Peyer's patch (tissue), 4 donors: ENCODE measurements around the gene CREBBP. TPM values are rescaled to one million over a fixed set of nuclear protein-coding genes. Genes with fewer than 3 reads are reported as not detected.

Experiments
- DNase-seq, 3 donors: peaks; one replicate each; pipeline ENCODE4 v3.0.0-alpha.2; 2017 to 2019
- H3K27ac ChIP-seq, 4 donors: fragments of 200-600 bp; sonication (generic); one replicate each; pipeline ENCODE4 v1.5.1; 2016 to 2019
- H3K27me3 ChIP-seq, 2 donors: fragments of 200-600 bp; sonication (generic); one replicate each; pipeline ENCODE4 v1.5.1; 2019
- H3K36me3 ChIP-seq, 3 donors: fragments of 200-600 bp; sonication (generic); one replicate each; pipeline ENCODE4 v1.5.1; 2016 to 2019
- H3K4me1 ChIP-seq, 4 donors: fragments of 200-600 bp; sonication (generic); one replicate each; pipeline ENCODE4 v1.5.1; 2016 to 2019
- H3K4me3 ChIP-seq, 4 donors: fragments of 200-600 bp; sonication (generic); 1 replicate in 3 of 4; 2 replicates in 1 of 4; pipeline ENCODE4 v1.5.1; 2016 to 2019; ENCODE audit warnings: mild to moderate bottlenecking in 1 of 4
- H3K9me3 ChIP-seq, 4 donors: fragments of 200-600 bp; sonication (generic); one replicate each; pipeline ENCODE4 v1.5.1; 2016 to 2019; ENCODE audit warnings: mild to moderate bottlenecking in 1 of 4
- POLR2A ChIP-seq, 2 donors: fragments of 450-650 bp; IDR thresholded peaks; one replicate each; pipeline ENCODE4 v1.5.1; 2017; ENCODE audit warnings: antibody characterized with exemption in 2 of 2, mild to moderate bottlenecking in 2 of 2, moderate library complexity in 2 of 2
- total RNA-seq, 4 donors: library from RNA; depleted of rRNA; stranded (reverse); fragments of >200 nt; gene quantifications; one replicate each; pipeline ENCODE4 v1.1.0, GENCODE V29; 2016
- TF ChIP-seq, protein P1 (sequence below), 6 experiments: fragments of 450-650 bp in 4 of 6; fragments of 200-600 bp in 2 of 6; sonication (generic) in 1 of 6; IDR thresholded peaks; one replicate each; pipeline ENCODE4 v1.5.1; 2017 to 2019; ENCODE audit warnings: antibody characterized with exemption in 6 of 6, mild to moderate bottlenecking in 3 of 6, moderate library complexity in 1 of 6

CREBBP gene
- total RNA-seq, 4 donors from 2014 or later: 84.2 to 238 (median 140) TPM

- H3K9me3 ChIP-seq: no peaks in the 10 kb centered on the region
- peaks cover 0 to 8% (median 0%) of the 10 kb centered on the region in 3 donors for H3K36me3 ChIP-seq
- peaks cover 0 to 9% (median 3%) of the 10 kb centered on the region in 4 donors for H3K4me1 ChIP-seq
- H3K27me3 ChIP-seq: no peaks in the 10 kb centered on the region
- no peak overlapping the region for H3K27ac ChIP-seq
- H3K4me3 ChIP-seq: no peak overlapping the region
- no peak for DNase-seq
- TF ChIP-seq, protein P1, sequence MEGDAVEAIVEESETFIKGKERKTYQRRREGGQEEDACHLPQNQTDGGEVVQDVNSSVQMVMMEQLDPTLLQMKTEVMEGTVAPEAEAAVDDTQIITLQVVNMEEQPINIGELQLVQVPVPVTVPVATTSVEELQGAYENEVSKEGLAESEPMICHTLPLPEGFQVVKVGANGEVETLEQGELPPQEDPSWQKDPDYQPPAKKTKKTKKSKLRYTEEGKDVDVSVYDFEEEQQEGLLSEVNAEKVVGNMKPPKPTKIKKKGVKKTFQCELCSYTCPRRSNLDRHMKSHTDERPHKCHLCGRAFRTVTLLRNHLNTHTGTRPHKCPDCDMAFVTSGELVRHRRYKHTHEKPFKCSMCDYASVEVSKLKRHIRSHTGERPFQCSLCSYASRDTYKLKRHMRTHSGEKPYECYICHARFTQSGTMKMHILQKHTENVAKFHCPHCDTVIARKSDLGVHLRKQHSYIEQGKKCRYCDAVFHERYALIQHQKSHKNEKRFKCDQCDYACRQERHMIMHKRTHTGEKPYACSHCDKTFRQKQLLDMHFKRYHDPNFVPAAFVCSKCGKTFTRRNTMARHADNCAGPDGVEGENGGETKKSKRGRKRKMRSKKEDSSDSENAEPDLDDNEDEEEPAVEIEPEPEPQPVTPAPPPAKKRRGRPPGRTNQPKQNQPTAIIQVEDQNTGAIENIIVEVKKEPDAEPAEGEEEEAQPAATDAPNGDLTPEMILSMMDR (IDR thresholded peaks at IDR 0.05): no peak
- no peak for TF ChIP-seq POLR2A (IDR thresholded peaks at IDR 0.05)
These were observed 38.6 kb downstream of the CREBBP start for GRCh38 chr16:3841729-3842508.

GRCh38 chr16:3839402-3840184, 40.9 kb downstream of the CREBBP start:
- Histone ChIP-seq H3K27ac (no peak overlapping the region), H3K9me3 (no peaks in the 10 kb centered on the region), H3K36me3 (peaks cover 0 to 16% (median 0%) of the 10 kb centered on the region in 3 donors), H3K4me3 (no peak overlapping the region), H3K27me3 (no peaks in the 10 kb centered on the region), H3K4me1 (peaks cover 0 to 9% (median 3%) of the 10 kb centered on the region in 4 donors)
- DNase-seq: no peak
- TF ChIP-seq, protein P1 (IDR thresholded peaks at IDR 0.05): no peak
- TF ChIP-seq POLR2A (IDR thresholded peaks at IDR 0.05): no peak

DNA sequence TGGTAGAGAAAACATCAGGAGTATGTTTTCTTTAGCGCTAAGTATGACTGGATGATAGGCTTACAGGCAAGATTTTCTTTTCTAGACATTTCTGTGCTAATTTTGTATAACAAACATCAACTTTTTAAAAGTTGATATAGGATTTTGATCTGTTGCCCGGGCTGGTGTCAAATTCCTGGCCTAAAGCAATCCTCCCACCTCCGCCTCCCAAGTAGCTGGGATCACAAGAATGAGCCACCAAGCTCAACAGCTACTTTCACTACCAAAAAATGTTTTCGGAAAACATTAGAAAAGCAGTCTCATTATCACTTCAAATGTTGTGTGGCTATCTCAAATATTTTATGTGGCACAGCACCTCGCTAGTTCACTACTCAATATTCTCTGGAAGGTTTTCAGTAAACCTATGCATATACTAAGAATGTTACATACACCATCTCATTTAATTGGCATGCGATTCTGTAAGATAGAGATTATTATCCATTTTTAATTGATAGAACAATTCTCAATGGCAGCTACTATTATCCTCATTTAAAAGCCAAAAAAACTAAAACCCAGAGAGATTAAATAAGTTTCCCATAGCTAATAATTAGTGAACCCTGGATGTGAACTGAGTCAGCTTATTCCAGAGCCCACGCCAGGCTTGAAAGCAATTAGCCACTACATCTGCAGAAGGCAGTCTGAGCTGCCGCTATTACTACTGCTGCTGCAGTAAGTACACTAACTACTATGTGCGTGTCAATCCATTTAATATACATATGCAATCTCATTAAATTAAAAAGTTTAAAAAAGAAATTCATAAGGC, 41.7 kb downstream of the CREBBP start:
- Histone ChIP-seq H3K4me3 (no peak overlapping the region), H3K27me3 (no peaks in the 10 kb centered on the region)
- TF ChIP-seq POLR2A (IDR thresholded peaks at IDR 0.05): no peak
- TF ChIP-seq, protein P1 (IDR thresholded peaks at IDR 0.05): no peak

DNA sequence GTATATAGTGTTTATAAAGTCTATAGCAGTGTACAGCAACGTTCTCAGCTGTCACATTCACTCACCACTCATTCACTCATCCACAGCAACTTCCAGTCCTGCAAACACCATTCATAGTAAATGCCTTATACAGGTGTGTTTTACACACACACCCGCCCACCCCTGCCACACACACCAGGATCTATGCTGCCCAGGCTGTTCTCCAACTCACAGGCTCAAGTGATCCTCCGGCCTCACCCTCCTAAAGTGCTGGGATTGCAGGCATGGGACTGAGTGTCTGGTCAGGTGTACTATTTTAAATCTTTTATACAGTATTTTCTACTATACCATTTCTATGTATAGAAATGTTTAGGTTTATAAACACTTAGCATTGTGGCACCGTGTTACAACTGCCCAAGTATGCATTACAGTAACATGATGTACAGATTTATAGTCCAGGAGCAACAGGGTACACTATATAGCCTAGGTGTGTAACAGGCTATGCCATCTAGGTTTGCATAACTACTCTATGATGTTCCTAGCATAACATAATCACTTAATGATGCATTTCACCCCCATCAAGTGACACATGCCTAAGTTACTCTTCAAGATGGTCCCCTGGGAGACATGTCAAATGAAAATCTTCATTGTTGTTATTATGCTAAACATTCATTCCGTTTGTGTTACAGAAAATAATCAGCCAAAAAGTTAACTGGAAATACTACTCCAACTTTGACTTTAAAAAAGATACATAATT, 42.5 kb downstream of the CREBBP start:
- Histone ChIP-seq H3K27me3 (no peaks in the 10 kb centered on the region), H3K4me1 (peaks cover 0 to 9% (median 3%) of the 10 kb centered on the region in 4 donors), H3K9me3 (no peaks in the 10 kb centered on the region), H3K36me3 (peaks cover 0 to 20% (median 0%) of the 10 kb centered on the region in 3 donors), H3K27ac (no peak overlapping the region), H3K4me3 (no peak overlapping the region)
- TF ChIP-seq POLR2A (IDR thresholded peaks at IDR 0.05): no peak
- TF ChIP-seq, protein P1 (IDR thresholded peaks at IDR 0.05): no peak
- DNase-seq: no peak

More for the DNA sequence above, 41.7 kb downstream of the CREBBP start:
- DNase-seq: no peak
- Histone ChIP-seq H3K27ac (no peak overlapping the region), H3K4me1 (peaks cover 0 to 9% (median 3%) of the 10 kb centered on the region in 4 donors), H3K36me3 (peaks cover 0 to 16% (median 0%) of the 10 kb centered on the region in 3 donors), H3K9me3 (no peaks in the 10 kb centered on the region)

DNA sequence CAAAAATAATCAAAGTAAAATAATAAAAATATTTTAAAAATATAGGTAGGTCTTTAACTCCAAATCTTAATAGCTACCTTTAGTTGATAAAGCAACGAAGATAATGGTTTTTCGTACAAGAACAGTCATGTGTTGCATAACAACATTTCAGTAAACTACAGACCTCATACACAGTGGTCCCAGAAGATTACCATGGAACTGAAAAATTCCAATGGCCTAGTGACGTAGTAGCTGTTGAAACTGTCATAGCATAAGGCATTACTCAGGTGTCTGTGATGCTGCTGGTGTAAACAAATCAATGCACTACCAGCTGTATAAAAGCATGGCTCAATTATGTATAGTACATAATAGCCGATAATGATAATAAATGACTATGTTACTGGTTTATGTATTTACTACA, 43.9 kb downstream of the CREBBP start:
- TF ChIP-seq POLR2A (IDR thresholded peaks at IDR 0.05): no peak
- TF ChIP-seq, protein P1 (IDR thresholded peaks at IDR 0.05): no peak
- no peaks in the 10 kb centered on the region for H3K27me3 ChIP-seq
- no peak overlapping the region for H3K27ac ChIP-seq
- no peak overlapping the region for H3K4me3 ChIP-seq
- no peaks in the 10 kb centered on the region for H3K4me1 ChIP-seq
- peaks cover 0 to 21% (median 0%) of the 10 kb centered on the region in 3 donors for H3K36me3 ChIP-seq
- no peak for DNase-seq
- no peaks in the 10 kb centered on the region for H3K9me3 ChIP-seq
